ENCODE results near the gene TMEM18. TPM values are rescaled to one million over a fixed set of nuclear protein-coding genes. Genes with fewer than 3 reads are reported as not detected.

TMEM18 gene
- total RNA-seq, 1 experiment from 2014 or later, result 49.6 TPM

DNA sequence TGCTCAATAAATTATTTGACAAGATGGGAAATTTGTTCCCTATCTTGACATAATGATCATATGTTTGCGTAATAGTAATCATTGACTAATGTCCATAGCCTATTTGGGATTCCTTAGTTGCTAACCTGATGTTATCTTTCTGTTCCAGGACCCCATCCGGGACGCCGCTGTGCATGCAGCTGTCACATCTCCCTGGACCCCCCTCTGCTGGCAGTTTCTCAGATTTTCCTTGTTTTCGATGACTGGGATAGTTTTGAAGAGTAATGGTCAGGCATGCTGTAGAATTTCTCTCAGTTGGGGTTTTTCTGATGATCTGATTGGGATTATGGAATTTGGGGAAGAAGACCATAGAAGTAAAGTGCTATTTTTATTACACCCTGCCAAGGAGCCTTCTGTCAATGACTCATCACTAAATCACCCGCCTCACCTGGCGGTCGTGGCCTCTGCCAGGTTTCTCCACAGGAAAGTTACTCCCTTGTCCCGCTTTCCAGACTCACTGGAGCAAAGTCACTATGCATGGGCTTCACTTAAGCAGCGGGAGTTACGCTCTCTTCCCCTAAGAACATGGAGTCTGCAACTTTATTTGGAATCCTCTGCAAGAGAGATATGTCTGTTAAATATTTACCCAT is 19.9 kb upstream of the TMEM18 start:
- Histone ChIP-seq H3K27ac (ENCODE audit: low read length) (no peak overlapping the region), H3K4me1 (ENCODE audit: control insufficient read depth, insufficient read depth, low read length) (peaks cover 9% of the 10 kb centered on the region), H3K27me3 (ENCODE audit: control insufficient read depth, insufficient read depth, low read length) (no peaks in the 10 kb centered on the region), H3K4me3 (ENCODE audit: low read depth in 2 of 2, low read length in 2 of 2) (no peak overlapping the region), H3K36me3 (ENCODE audit: control insufficient read depth, insufficient read depth, low read length) (no peaks in the 10 kb centered on the region), H3K9me3 (ENCODE audit: control insufficient read depth, insufficient read depth, low read depth, low read length) (peaks cover 7% of the 10 kb centered on the region; the same call in 1 of the 2 replicates)
- CTCF ChIA-PET, result no interaction called here
- no peak for ATAC-seq
- in situ Hi-C loops (cut with HindIII; ENCODE audit: low pct_unique_long_range_greater_than_20kb, low sequenced_read_pairs) (no loop called here), intact Hi-C loops (cut with micrococcal nuclease; ENCODE audit: unreplicated experiment) (no loop called here)
- POLR2A ChIA-PET, result no interaction called here
- TF ChIP-seq POLR2AphosphoS5 (IDR thresholded peaks at IDR 0.05; ENCODE audit: low read depth, low read length), result no peak
- TF ChIP-seq CTCF (IDR thresholded peaks at IDR 0.05), result no peak
- no peak for TF ChIP-seq REST (IDR thresholded peaks at IDR 0.05; ENCODE audit: insufficient read depth in 1 of 2, low read depth in 2 of 2, low read length in 1 of 2)
- no peak for TF ChIP-seq SIN3A (IDR thresholded peaks at IDR 0.05; ENCODE audit: borderline replicate concordance, insufficient read depth, low read depth, low read length)
- TF ChIP-seq TCF7L2 (IDR thresholded peaks at IDR 0.05; ENCODE audit: low read depth, low read length), result no peak
- BruUV-seq (replicated peaks), result no TSS peak
- no peak for DNase-seq (ENCODE audit: low read depth, low spot score)

GRCh38 chr2:696463-696862 is 19.3 kb upstream of the TMEM18 start:
- TF ChIP-seq SIN3A (IDR thresholded peaks at IDR 0.05; ENCODE audit: borderline replicate concordance, insufficient read depth, low read depth, low read length) (no peak), POLR2AphosphoS5 (IDR thresholded peaks at IDR 0.05; ENCODE audit: low read depth, low read length) (no peak), CTCF (IDR thresholded peaks at IDR 0.05) (no peak), TCF7L2 (IDR thresholded peaks at IDR 0.05; ENCODE audit: low read depth, low read length) (no peak), REST (IDR thresholded peaks at IDR 0.05; ENCODE audit: insufficient read depth in 1 of 2, low read depth in 2 of 2, low read length in 1 of 2) (no peak)
- ATAC-seq (no peak), DNase-seq (ENCODE audit: low read depth, low spot score) (no peak)
- ChIA-PET CTCF (no interaction called here), POLR2A (no interaction called here)
- Histone ChIP-seq H3K9me3 (ENCODE audit: control insufficient read depth, insufficient read depth, low read depth, low read length) (peaks cover 7% of the 10 kb centered on the region; the same call in 1 of the 2 replicates), H3K4me1 (ENCODE audit: control insufficient read depth, insufficient read depth, low read length) (peaks cover 9% of the 10 kb centered on the region), H3K27ac (ENCODE audit: low read length) (no peak overlapping the region), H3K27me3 (ENCODE audit: control insufficient read depth, insufficient read depth, low read length) (no peaks in the 10 kb centered on the region), H3K36me3 (ENCODE audit: control insufficient read depth, insufficient read depth, low read length) (no peaks in the 10 kb centered on the region), H3K4me3 (ENCODE audit: low read depth in 2 of 2, low read length in 2 of 2) (no peak overlapping the region)
- no TSS peak for BruUV-seq (replicated peaks)
- intact Hi-C loops (cut with micrococcal nuclease; ENCODE audit: unreplicated experiment), result no loop called here
- in situ Hi-C loops (cut with HindIII; ENCODE audit: low pct_unique_long_range_greater_than_20kb, low sequenced_read_pairs), result no loop called here
